HK-2 (cell line): ENCODE data around the gene MYOM1.

ENCODE experiments used
- DNase-seq: peaks from one replicate; pipeline ENCODE4 v3.0.0-alpha.2; 2018; ENCODE audit not compliant: unreplicated experiment

MYOM1 gene

DNA sequence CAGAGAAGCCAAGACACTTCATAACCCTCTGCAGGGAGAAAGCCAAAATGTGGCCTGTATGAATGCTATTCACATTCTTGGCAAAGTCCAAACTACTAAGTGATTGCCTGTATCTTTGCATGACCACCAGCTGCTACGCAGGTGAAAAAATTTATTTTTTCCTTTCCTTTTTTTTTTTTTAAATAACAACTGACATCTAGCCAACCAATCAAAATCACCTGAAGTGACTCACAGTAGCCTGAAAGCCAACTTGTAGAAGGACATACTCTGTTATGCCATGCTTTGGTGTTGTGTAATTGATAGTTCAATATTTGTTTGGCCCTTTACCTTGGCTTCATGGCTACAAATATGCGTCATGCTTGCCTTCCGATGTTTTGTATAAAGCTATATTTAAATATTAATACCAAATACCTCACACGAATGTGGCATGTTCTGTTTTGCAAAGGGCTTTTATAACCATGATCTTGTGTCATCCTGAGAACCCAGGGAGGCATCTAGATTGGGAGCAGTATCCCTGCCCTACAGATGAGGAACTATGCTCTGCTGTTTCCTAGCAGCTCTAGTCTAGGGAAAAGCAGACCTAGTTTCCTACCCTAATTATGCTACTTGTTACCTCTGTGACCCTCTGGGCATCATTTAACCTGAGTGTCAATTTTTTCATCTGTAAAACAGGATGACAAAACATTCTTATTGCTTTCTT is 102.1 kb downstream of the MYOM1 start:
- no peak for DNase-seq

GRCh38 chr18:3115447-3116030 is 104.2 kb downstream of the MYOM1 start:
- DNase-seq: no peak

GRCh38 chr18:3114451-3114850 is 105.3 kb downstream of the MYOM1 start:
- no peak for DNase-seq

- DNase-seq: no peak
Measured at GRCh38 chr18:3114026-3114425, 105.7 kb downstream of the MYOM1 start.

GRCh38 chr18:3111523-3112240 is 108.1 kb downstream of the MYOM1 start:
- DNase-seq: no peak

DNA sequence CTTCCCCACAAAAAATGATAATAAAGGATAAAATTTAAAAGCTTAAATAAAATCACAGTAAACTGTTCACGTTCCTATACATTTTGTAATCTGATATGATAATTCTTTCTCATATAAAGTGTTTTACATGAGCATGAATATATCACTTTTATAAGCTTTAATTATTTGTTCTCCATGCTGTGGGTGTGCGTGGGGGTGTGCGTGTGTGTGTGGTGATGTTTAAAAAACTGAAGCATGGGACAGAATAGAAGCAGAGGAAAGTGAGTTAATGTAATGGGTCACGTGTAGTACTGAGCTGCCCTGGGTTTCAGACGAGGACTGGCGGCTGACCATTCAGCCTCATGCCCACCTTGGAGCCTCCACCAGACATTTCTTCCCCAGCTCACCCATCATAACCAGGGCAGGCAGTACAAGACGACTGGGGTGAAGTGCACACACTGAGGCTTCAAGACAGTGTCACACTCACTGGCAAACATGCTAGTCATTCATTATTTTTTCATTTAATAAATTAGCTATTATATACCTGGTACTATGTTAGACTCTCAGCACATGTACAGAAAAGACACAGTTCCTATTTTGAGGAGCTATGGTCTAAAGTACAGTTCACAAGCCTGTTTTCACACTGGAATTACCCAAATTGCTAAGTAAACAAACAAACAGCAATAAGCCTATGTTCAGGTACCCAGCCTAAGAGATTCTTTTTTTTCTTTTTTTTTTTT is 109.6 kb downstream of the MYOM1 start:
- DNase-seq: no peak

- no peak for DNase-seq
Measured at GRCh38 chr18:3107740-3108151, 112.0 kb downstream of the MYOM1 start.

- DNase-seq: no peak
Measured at GRCh38 chr18:3104190-3105054, 115.3 kb downstream of the MYOM1 start.

DNA sequence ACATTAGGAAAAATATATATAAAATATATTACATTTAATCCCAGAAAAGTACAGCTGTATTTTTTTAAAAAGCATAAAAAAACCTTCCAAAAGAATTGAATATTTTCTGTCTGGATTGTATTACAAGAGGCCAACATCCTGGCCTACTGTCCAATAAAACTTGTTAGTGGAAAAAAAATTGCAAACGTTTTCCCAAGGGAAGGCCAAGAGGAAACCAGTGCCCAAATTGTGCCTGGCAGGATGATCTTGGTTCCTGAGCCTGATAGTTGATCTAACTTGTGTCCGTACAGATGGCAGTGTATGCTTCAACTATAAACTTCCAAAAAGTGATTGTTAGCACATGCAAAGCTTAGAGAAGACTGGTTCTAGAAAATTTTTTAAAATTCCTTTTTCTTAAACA is 116.2 kb downstream of the MYOM1 start:
- no peak for DNase-seq

GRCh38 chr18:3102983-3103382 is 116.8 kb downstream of the MYOM1 start:
- no peak for DNase-seq

- peak; percentile 2 for DNase-seq
Measured at GRCh38 chr18:3100498-3101132, 119.2 kb downstream of the MYOM1 start.

GRCh38 chr18:3099327-3099726 is 120.4 kb downstream of the MYOM1 start:
- DNase-seq: no peak

DNA sequence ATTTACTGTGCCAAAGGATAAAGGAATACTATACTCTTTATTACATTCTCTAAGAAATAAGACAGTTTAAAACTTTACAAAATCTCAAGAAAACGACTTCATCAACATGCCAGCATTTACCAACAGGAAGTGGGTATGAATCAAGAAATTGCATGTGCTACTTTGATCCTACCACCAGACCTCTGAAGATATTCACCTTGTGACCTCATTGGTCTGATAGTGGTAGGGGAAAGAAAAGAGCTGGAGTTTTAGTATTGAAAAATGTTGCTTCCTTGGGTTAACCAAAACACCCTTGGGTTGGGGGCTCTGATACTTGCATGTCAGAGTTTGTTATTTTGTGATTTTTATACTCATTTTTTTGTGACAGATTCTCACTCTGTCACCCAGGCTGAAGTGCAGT is 122.7 kb downstream of the MYOM1 start:
- DNase-seq: no peak

DNA sequence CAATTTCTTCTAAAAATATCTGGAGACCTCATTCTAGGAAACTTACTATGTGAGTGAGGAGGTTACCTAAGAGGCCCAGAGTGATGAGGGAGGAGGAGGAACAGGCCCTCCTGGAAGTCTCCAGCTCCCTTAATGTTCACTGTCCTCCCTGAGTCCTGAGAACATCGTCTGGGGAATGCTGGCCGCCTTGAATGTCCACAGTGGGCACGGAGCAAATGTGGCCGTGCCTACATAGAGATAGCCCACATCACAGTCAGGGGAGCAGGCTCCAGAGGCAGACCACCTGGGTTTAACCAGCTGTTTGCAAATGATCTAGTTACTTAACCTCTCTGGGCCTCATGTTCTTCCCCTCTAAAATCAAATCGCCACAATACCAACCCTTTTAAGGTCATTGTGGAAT is 123.8 kb downstream of the MYOM1 start:
- DNase-seq: no peak

DNA sequence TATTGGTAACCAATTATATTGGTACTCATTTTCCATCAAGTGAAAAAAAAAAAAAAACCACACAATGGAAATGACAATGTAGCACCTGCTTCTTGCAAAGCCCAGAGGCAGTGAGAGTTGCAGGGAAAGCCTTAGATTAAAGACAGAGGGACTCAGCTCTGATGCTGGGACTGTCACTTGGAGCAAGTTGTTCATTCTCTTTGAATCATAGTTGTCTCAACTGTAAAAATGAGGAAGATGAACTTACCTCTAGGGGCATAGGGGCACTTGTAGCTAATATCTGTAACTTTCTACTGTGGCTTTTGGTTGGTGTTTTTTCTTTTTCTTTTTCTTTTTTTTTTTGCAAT is 125.5 kb downstream of the MYOM1 start:
- DNase-seq: no peak

- DNase-seq: no peak
Measured at GRCh38 chr18:3093624-3094337, 126.0 kb downstream of the MYOM1 start.

- DNase-seq: no peak
Measured at GRCh38 chr18:3092727-3093126, 127.0 kb downstream of the MYOM1 start.

- DNase-seq: no peak
Measured at GRCh38 chr18:3089579-3089978, 130.2 kb downstream of the MYOM1 start.

- no peak for DNase-seq
Measured at GRCh38 chr18:3088449-3088848, 131.3 kb downstream of the MYOM1 start.

DNA sequence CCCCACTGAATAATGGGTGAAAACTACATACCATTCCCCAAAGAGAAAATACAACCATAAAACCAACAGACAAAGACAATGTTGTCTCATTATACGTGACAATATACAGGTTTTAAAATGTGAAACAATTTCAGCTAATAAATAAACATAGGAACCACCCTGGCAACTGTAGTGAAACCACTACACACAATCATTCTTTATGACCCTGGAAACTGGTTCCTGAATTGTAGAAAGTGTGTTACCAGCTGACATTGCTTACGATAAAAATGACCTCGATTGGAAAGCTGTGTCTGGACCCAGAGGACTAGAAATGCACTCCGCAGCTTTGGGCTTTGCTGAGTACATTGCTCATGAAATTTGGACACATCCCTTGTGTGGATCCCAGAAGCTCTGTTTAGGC is 132.9 kb downstream of the MYOM1 start:
- DNase-seq: no peak

DNA sequence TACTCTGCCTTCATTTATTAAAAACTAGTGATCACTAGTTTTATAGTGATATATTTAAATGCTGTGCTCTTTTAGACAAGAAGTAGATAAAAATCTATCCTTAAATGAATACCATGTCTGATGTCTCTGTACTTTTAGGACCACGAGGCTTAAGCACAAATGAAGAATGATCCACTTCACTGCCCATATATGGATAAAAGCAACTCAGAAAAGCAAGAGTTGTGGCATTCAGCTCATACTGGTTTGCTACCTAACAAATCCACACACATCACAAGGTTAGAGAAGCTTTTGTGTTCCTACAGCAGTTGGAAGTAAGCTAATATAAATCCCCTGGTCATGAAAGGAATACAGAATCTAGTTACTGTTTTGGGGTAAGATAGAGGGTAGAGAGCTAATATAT is 134.2 kb downstream of the MYOM1 start:
- DNase-seq: no peak
